Smooth muscle cell (in vitro differentiated cells): Measurements from ENCODE around the gene MRGPRX1. TPM values are rescaled to one million over a fixed set of nuclear protein-coding genes. Genes with fewer than 3 reads are reported as not detected.
A peak's percentile ranks its signal among the peaks of the same experiment; 100 is the strongest.

ENCODE experiments used
- DNase-seq: peaks from one replicate; lab custom pipeline; 2025; ENCODE audit not compliant: unreplicated experiment; lab: John Stamatoyannopoulos, UW
- H2AFZ ChIP-seq: fragments of 200-600 bp; sonication (generic); 2 replicates; pipeline ENCODE4 v1.6.0; 2016; ENCODE audit warnings: antibody characterized with exemption, low read depth, mild to moderate bottlenecking
- H3F3A ChIP-seq: fragments of 200-600 bp; sonication (generic); 2 replicates; pipeline ENCODE4 v1.6.0; 2017; ENCODE audit warnings: antibody characterized with exemption, low read depth
- H3K27ac ChIP-seq: fragments of 200-600 bp; sonication (generic); 2 replicates; pipeline ENCODE4 v1.5.1; 2016; ENCODE audit warnings: low read depth, mild to moderate bottlenecking
- H3K27me3 ChIP-seq: fragments of 200-600 bp; sonication (generic); 2 replicates; pipeline ENCODE4 v1.6.1; 2016; ENCODE audit warnings: low read depth, mild to moderate bottlenecking
- H3K36me3 ChIP-seq: fragments of 200-600 bp; sonication (generic); 2 replicates; pipeline ENCODE4 v1.5.1; 2016; ENCODE audit warnings: low read depth
- H3K4me1 ChIP-seq: fragments of 200-600 bp; sonication (generic); 2 replicates; pipeline ENCODE4 v1.5.1; 2016; ENCODE audit warnings: low read depth
- H3K4me2 ChIP-seq: fragments of 200-600 bp; sonication (generic); 2 replicates; pipeline ENCODE4 v1.6.0; 2016; ENCODE audit warnings: mild to moderate bottlenecking
- H3K4me3 ChIP-seq: fragments of 200-600 bp; sonication (generic); 2 replicates; pipeline ENCODE4 v1.5.1; 2016; ENCODE audit warnings: mild to moderate bottlenecking
- H3K79me2 ChIP-seq: fragments of 200-600 bp; sonication (generic); 2 replicates; pipeline ENCODE4 v1.6.0; 2016; ENCODE audit warnings: low read depth, mild to moderate bottlenecking
- H3K9ac ChIP-seq: fragments of 200-600 bp; sonication (generic); 2 replicates; pipeline ENCODE4 v1.6.0; 2016; ENCODE audit warnings: low read depth
- H3K9me3 ChIP-seq: fragments of 200-600 bp; sonication (generic); replicated peaks from 2 replicates; pipeline ENCODE4 v1.5.1; 2016; ENCODE audit warnings: low read depth
- H4K20me1 ChIP-seq: fragments of 200-600 bp; sonication (generic); 2 replicates; pipeline ENCODE4 v1.6.0; 2016; ENCODE audit warnings: low read depth
- WGBS: methylation state at CpG from one replicate; pipeline ENCODE4 v1.1.7; 2016; ENCODE audit warnings: low lambda C conversion rate; 5-methylcytosine and 5-hydroxymethylcytosine counted together
- polyA plus RNA-seq: library from polyadenylated mRNA; unstranded; fragments of >200 nt; fragmentation: Nextera tagmentation; extraction: Ambion mirVana; gene quantifications from 2 replicates; pipeline ENCODE4 v1.2.1, GENCODE V29; 2016
- total RNA-seq: library from RNA; depleted of rRNA; stranded (reverse); fragments of >200 nt; gene quantifications from 2 replicates; pipeline ENCODE4 v1.2.3, GENCODE V29; 2014
- TF ChIP-seq, protein P1 (sequence below): fragments of 200-600 bp; sonication (generic); IDR thresholded peaks from 2 replicates; pipeline ENCODE4 v1.5.1; 2017; ENCODE audit warnings: borderline replicate concordance, mild to moderate bottlenecking, antibody characterized with exemption; ENCODE audit not compliant: insufficient read depth, poor library complexity, severe bottlenecking

The MRGPRX1 gene
- total RNA-seq = not detected in 2 replicates
- polyA plus RNA-seq = not detected in 2 replicates

GRCh38 chr11:18939314-18939713 lies at the start of gene MRGPRX1:
Gene MRGPRX1, minus strand, starts transcription at chr11:18939414. Its CDS starts 4,630 bp downstream, at chr11:18934784.
- Histone ChIP-seq H3K9ac (no peak within 1 kb of the TSS), H3K4me1 (no peaks in the 10 kb centered on the region), H3K36me3 (no peaks in the 10 kb centered on the region), H3K4me3 (no peak within 1 kb of the TSS), H3K79me2 (no peaks in the 10 kb centered on the region), H3K4me2 (no peak within 1 kb of the TSS), H4K20me1 (no peaks in the 10 kb centered on the region), H3K27ac (no peak within 1 kb of the TSS), H2AFZ (no peak within 1 kb of the TSS), H3F3A (no peaks in the 10 kb centered on the region), H3K27me3 (no peaks in the 10 kb centered on the region), H3K9me3 (no peaks in the 10 kb centered on the region)
- 93% methylated on average over 2 of the region's 2 CpGs for WGBS
- TF ChIP-seq, protein P1, sequence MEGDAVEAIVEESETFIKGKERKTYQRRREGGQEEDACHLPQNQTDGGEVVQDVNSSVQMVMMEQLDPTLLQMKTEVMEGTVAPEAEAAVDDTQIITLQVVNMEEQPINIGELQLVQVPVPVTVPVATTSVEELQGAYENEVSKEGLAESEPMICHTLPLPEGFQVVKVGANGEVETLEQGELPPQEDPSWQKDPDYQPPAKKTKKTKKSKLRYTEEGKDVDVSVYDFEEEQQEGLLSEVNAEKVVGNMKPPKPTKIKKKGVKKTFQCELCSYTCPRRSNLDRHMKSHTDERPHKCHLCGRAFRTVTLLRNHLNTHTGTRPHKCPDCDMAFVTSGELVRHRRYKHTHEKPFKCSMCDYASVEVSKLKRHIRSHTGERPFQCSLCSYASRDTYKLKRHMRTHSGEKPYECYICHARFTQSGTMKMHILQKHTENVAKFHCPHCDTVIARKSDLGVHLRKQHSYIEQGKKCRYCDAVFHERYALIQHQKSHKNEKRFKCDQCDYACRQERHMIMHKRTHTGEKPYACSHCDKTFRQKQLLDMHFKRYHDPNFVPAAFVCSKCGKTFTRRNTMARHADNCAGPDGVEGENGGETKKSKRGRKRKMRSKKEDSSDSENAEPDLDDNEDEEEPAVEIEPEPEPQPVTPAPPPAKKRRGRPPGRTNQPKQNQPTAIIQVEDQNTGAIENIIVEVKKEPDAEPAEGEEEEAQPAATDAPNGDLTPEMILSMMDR = no peak
- DNase-seq = no peak

DNA sequence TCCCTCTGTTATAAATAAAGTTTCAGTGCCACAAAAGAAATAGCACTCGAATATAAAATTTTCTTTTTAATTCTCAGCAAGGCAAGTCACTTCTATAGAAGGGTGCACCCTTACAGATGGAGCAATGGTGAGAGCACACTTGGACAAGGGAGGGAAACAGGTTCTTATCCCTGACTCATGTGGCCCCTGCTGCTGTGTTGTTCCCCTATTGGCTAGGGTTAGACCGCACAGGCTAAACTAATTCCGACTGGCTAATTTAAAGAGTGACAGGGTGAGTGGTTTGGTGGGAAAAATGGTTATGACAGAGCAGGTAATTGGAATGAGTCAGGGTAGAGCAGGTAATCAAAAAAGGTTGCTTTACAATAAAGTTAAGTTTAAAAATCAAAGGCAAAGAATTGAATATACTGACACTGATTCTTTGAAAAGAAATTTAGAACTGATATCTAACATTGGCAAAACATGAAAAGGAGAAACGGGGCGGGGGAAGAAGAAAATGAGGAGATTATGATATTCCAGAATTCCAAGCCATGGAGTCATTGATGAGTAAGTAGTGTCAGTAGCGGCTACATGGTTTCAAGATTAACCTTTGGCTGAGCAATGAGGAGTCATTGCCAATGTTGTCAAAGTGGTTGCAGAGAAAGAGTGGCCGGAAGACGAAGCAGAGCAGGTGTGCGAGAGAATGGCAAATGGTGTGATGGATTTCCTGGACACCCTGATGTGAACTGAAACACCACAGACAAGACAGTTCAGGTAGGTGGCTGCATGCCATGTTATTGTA lies 48.4 kb upstream of the MRGPRX1 start:
- Histone ChIP-seq H2AFZ (no peak overlapping the region), H3F3A (no peaks in the 10 kb centered on the region), H3K27ac (peak overlapping the region; percentile 68), H3K79me2 (no peaks in the 10 kb centered on the region), H3K36me3 (no peaks in the 10 kb centered on the region), H3K9ac (no peak overlapping the region), H3K4me3 (no peak overlapping the region), H4K20me1 (no peaks in the 10 kb centered on the region), H3K4me1 (no peaks in the 10 kb centered on the region), H3K9me3 (no peaks in the 10 kb centered on the region), H3K4me2 (peak overlapping the region; percentile 39), H3K27me3 (no peaks in the 10 kb centered on the region)
- 65% methylated on average over 9 of the region's 9 CpGs for WGBS
- TF ChIP-seq, protein P1 = no peak
- DNase-seq = no peak

DNA sequence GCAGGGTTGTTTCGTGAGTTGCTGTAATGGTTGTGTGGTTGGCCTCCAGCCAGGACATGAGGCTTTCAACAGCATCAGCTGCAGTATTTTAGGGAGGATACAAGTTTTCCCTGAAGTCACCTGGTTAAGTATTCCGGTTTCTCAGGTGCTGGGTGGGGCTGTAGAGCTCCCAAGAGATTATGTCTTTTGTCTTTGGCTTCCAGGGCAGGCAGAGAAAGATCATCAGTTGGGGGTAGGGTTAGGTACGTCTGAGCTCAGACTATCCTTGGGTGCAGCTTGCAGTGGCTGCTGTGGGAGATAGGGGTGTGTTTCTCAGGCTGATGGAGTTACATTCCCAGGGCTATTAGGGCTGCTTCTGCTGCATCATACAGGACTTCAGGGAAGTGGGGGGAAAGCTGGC lies 47.5 kb upstream of the MRGPRX1 start:
- Histone ChIP-seq H3K9me3 (no peaks in the 10 kb centered on the region), H4K20me1 (no peaks in the 10 kb centered on the region), H3K9ac (no peak overlapping the region), H2AFZ (no peak overlapping the region), H3K79me2 (no peaks in the 10 kb centered on the region), H3K36me3 (no peaks in the 10 kb centered on the region), H3K27ac (peak overlapping the region; percentile 68), H3F3A (no peaks in the 10 kb centered on the region), H3K4me1 (no peaks in the 10 kb centered on the region), H3K27me3 (no peaks in the 10 kb centered on the region), H3K4me3 (no peak overlapping the region), H3K4me2 (no peak overlapping the region)
- DNase-seq = no peak
- 60% methylated on average over 3 of the region's 3 CpGs for WGBS
- TF ChIP-seq, protein P1 = no peak

DNA sequence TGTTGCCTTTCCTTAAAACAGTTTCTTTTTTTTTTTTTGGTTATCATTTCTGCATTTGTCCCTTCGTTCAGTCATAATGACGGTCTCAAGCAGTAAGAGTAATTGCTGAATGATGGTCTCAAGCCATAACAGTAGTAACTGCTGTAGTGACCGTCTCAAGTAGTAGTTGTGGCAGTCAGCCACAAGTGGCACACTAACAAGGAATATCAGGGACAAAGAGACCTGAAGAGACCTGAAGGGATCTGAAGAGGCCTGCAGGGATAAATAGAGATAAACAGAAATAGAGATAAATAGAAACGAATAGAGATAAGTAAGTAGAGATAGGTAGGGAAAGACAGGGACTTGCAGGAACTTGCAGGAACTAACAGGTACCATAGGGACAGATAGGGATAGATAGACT lies 42.7 kb upstream of the MRGPRX1 start:
- Histone ChIP-seq H3K4me3 (no peak overlapping the region), H3K4me1 (no peaks in the 10 kb centered on the region), H3K36me3 (no peaks in the 10 kb centered on the region), H3K27me3 (no peaks in the 10 kb centered on the region), H2AFZ (no peak overlapping the region), H3K9ac (no peak overlapping the region), H3K9me3 (no peaks in the 10 kb centered on the region), H3K4me2 (no peak overlapping the region), H3F3A (no peaks in the 10 kb centered on the region), H3K79me2 (no peaks in the 10 kb centered on the region), H3K27ac (no peak overlapping the region), H4K20me1 (no peaks in the 10 kb centered on the region)
- no peak for DNase-seq
- WGBS = 82% methylated on average over 4 of the region's 4 CpGs
- TF ChIP-seq, protein P1 = no peak
